MCF 10A (cell line): Measurements from ENCODE around the gene CELF4. TPM values are rescaled to one million over a fixed set of nuclear protein-coding genes. Genes with fewer than 3 reads are reported as not detected.

Experiments used
- BruUV-seq: library from RNA; stranded (reverse); fragments of 400-500 nt; replicated peaks from 2 replicates; lab custom pipeline; 2021; lab: Mats Ljungman, UMichigan
- CTCF ChIA-PET: fragments of 300-600 bp; sonication (Branson Sonifier 250); formaldehyde crosslinking; extraction: SDS; loops from one replicate; lab custom pipeline; 2021; ENCODE audit warnings: antibody characterized with exemption, inconsistent platforms; lab: Yijun Ruan, JAX
- POLR2A ChIA-PET: fragments of 300-600, 350-650 bp; sonication (Branson Sonifier 250); formaldehyde crosslinking; extraction: SDS; loops from one replicate; lab custom pipeline; 2020; ENCODE audit warnings: antibody characterized with exemption, inconsistent platforms; lab: Yijun Ruan, JAX
- DNase-seq: peaks from one replicate; pipeline ENCODE4 v3.0.0-alpha.2; 2018; ENCODE audit not compliant: unreplicated experiment
- H3K27ac Mint-ChIP-seq: one replicate; pipeline ENCODE4 v1.8.0; 2022; ENCODE audit warnings: mild to moderate bottlenecking, low read depth, mixed read lengths; ENCODE audit not compliant: unreplicated experiment
- H3K27me3 Mint-ChIP-seq: one replicate; pipeline ENCODE4 v1.8.0; 2022; ENCODE audit warnings: mixed read lengths; ENCODE audit not compliant: insufficient read depth, unreplicated experiment
- H3K36me3 Mint-ChIP-seq: one replicate; pipeline ENCODE4 v1.8.0; 2022; ENCODE audit warnings: mild to moderate bottlenecking, moderate library complexity, mixed read lengths; ENCODE audit not compliant: insufficient read depth, unreplicated experiment
- H3K4me1 Mint-ChIP-seq: one replicate; pipeline ENCODE4 v1.8.0; 2022; ENCODE audit warnings: mixed read lengths; ENCODE audit not compliant: insufficient read depth, unreplicated experiment
- H3K4me3 Mint-ChIP-seq: one replicate; pipeline ENCODE4 v1.8.0; 2022; ENCODE audit warnings: mild to moderate bottlenecking, moderate library complexity, mixed read lengths; ENCODE audit not compliant: unreplicated experiment
- H3K9me3 Mint-ChIP-seq: one replicate; pipeline ENCODE4 v1.8.0; 2022; ENCODE audit warnings: mixed read lengths; ENCODE audit not compliant: unreplicated experiment
- intact Hi-C: fragments of 100-400 bp; cut with micrococcal nuclease; formaldehyde crosslinking; loops from 2 replicates; pipeline ENCODE4 v1.14.1; 2022
- total RNA-seq: library from RNA; stranded (reverse); gene quantifications from 2 replicates; pipeline ENCODE4 v1.2.3, GENCODE V29; 2022
- TF ChIP-seq, protein P1 (sequence below): fragments of 200-600 bp; IDR thresholded peaks from one replicate; pipeline ENCODE4 v1.8.0; 2022; ENCODE audit warnings: antibody characterized with exemption, mild to moderate bottlenecking; ENCODE audit not compliant: unreplicated experiment

The CELF4 gene
- total RNA-seq, 1 experiment from 2014 or later: not detected

DNA sequence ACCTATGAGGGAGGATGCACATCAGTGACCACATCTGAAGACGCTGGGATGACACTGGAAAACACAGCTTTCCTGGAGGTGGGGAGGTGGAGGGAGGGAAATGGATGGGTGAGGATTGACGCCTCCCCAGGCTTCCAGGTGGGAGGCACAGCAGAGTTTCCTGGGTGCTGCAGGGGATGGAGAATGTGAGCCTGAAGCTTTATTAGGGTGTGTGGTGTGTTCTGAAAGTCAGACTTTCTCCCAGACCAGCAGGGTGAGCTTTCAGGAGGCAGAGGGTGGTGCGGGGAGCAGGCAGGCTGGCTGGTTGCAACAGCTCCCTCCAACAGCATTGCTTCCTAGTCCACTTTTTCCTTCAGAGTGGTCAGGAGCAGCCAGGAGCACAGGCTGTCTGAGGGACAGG, 263.1 kb downstream of the CELF4 start:
- no peaks in the 10 kb centered on the region for H3K9me3 Mint-ChIP-seq

DNA sequence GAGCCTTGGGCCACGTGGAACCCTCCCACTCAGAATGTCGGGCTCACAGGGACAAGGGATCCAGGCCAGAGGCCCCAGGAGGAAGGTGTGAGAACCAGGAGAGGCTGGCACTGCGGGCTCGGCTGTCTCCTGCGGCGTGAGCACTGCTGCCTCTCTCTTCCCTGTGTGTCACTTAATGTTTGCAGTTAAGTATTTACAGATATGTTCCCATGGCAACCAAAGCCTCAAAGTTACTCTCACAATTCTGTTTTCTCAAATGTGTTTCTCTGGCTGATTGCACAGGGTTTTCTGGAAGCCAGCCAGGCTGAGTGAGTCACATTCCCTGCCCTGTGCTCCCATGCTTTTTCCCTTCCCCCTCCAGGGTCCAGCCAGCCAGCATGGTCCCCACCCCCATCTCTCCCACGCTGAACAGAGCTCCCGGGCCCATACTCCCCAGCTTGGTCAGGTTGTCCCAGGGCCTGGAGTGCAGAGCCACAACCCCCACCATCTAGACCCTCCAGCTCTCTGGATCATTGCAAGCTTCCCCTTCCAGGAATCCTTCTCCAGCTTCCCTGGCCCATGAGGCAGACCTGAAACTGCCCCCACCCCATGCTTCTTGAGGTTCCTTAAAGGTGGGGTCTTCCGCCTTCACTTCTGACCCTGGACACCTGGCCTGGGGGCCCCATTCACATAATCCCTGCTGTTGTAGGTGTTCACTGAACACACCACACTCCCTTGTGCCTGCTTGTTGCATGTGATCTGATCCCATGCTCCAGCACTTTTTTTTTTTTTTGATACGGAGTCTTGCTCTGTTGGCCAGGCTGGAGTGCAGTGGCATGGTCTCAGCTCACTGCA, 265.9 kb downstream of the CELF4 start:
- H3K4me3 Mint-ChIP-seq: no peak overlapping the region
- H3K9me3 Mint-ChIP-seq: no peaks in the 10 kb centered on the region
- no peaks in the 10 kb centered on the region for H3K36me3 Mint-ChIP-seq
- POLR2A ChIA-PET: no interaction called here
- CTCF ChIA-PET: interaction anchor here (0.6 to 1.2 kb wide), 4 partner anchors 43 to 848 kb away, joined by 3 read pairs; no protein-coding TSS in a partner anchor
- H3K4me1 Mint-ChIP-seq: peaks cover 17% of the 10 kb centered on the region
- H3K27ac Mint-ChIP-seq: peak overlapping the region; percentile 90
- BruUV-seq: no TSS peak
- TF ChIP-seq, protein P1, sequence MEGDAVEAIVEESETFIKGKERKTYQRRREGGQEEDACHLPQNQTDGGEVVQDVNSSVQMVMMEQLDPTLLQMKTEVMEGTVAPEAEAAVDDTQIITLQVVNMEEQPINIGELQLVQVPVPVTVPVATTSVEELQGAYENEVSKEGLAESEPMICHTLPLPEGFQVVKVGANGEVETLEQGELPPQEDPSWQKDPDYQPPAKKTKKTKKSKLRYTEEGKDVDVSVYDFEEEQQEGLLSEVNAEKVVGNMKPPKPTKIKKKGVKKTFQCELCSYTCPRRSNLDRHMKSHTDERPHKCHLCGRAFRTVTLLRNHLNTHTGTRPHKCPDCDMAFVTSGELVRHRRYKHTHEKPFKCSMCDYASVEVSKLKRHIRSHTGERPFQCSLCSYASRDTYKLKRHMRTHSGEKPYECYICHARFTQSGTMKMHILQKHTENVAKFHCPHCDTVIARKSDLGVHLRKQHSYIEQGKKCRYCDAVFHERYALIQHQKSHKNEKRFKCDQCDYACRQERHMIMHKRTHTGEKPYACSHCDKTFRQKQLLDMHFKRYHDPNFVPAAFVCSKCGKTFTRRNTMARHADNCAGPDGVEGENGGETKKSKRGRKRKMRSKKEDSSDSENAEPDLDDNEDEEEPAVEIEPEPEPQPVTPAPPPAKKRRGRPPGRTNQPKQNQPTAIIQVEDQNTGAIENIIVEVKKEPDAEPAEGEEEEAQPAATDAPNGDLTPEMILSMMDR: no peak
- peaks cover 14% of the 10 kb centered on the region for H3K27me3 Mint-ChIP-seq
- intact Hi-C loops: no loop called here
- peak; percentile 98 for DNase-seq

More for the DNA sequence above, 263.1 kb downstream of the CELF4 start:
- CTCF ChIA-PET: interaction anchor here (0.6 kb wide), 1 partner anchor 137 kb away, joined by 3 read pairs; no protein-coding TSS in a partner anchor
- POLR2A ChIA-PET: no interaction called here
- H3K4me1 Mint-ChIP-seq: peaks cover 17% of the 10 kb centered on the region
- TF ChIP-seq, protein P1: no peak
- H3K27me3 Mint-ChIP-seq: peaks cover 14% of the 10 kb centered on the region
- no peak overlapping the region for H3K27ac Mint-ChIP-seq
- H3K4me3 Mint-ChIP-seq: no peak overlapping the region
- intact Hi-C loops: no loop called here
- BruUV-seq: no TSS peak
- no peak for DNase-seq
- H3K36me3 Mint-ChIP-seq: no peaks in the 10 kb centered on the region

DNA sequence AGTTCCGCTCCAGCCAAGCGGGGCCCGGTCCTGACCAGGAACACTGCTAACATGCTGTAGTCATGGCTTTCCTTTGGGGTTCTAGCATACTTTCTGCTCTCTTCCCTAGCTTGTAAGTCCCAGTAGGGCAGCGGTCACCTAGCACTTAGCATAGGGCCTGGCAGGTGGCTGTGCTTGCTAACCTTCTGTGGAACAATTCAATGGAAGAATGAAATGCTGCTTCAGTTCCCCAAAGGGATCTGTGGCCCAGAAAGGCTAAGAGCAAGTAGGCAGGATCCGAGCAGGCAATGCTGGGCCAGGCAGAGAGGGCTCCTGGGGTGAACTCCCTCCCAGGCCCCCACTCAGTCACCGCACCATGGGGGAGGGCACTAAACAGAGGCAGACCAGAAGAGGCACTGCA, 266.8 kb downstream of the CELF4 start:
- TF ChIP-seq, protein P1: no peak
- Mint-ChIP-seq H3K4me3 (no peak overlapping the region), H3K27ac (peak overlapping the region; percentile 90), H3K9me3 (no peaks in the 10 kb centered on the region), H3K4me1 (peaks cover 17% of the 10 kb centered on the region), H3K27me3 (peaks cover 14% of the 10 kb centered on the region), H3K36me3 (no peaks in the 10 kb centered on the region)
- intact Hi-C loops: no loop called here
- BruUV-seq: no TSS peak
- POLR2A ChIA-PET: no interaction called here
- no peak for DNase-seq
- CTCF ChIA-PET: no interaction called here

DNA sequence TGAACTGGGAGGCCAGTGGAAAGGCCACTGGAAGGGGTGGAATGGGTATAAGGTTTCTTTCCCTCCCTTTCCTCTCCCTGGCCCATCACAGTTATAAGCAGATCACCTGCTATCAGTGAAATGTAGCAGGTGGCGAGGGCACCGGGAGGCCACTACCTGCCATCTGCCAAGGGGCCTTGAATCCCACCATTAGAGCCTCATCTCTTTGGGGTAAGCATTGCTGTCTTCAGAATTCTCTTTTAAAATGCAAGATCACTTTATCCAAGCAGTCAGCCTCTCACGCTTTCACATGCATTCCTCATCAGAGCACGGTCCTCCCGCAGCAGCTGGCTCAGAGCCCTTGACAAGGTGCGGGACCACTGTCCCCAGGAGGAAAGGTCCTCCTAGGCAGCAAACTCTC, 268.5 kb downstream of the CELF4 start:
- ChIA-PET POLR2A (no interaction called here), CTCF (no interaction called here)
- peaks cover 17% of the 10 kb centered on the region for H3K4me1 Mint-ChIP-seq
- H3K4me3 Mint-ChIP-seq: no peak overlapping the region
- H3K36me3 Mint-ChIP-seq: no peaks in the 10 kb centered on the region
- H3K27me3 Mint-ChIP-seq: peaks cover 14% of the 10 kb centered on the region
- BruUV-seq: no TSS peak
- TF ChIP-seq, protein P1: no peak
- H3K9me3 Mint-ChIP-seq: no peaks in the 10 kb centered on the region
- DNase-seq: no peak
- intact Hi-C loops: no loop called here
- H3K27ac Mint-ChIP-seq: no peak overlapping the region
